ENCODE results near the gene RBMS3. TPM values are rescaled to one million over a fixed set of nuclear protein-coding genes. Genes with fewer than 3 reads are reported as not detected.

RBMS3 gene
- total RNA-seq, 5 donors from 2014 or later (not counting 1 experiment from before 2014, with no cell fraction given) = 0.62 to 2.9 (median 1.4) TPM

- no peak overlapping the region for H3K4me3 ChIP-seq (ENCODE audit: control insufficient read depth in 1 of 2, extremely low read depth in 1 of 2, low read length in 1 of 2)
- H3K4me3 Mint-ChIP-seq = no peak overlapping the region
- H3K4me1 ChIP-seq (ENCODE audit: control insufficient read depth in 1 of 2, extremely low read depth in 1 of 2, insufficient read depth in 2 of 2, low read length in 2 of 2) = no peaks in the 10 kb centered on the region
- ATAC-seq (replicated peaks in 1 of 4) (no peak), DNase-seq (no peak)
- CTCF ChIA-PET = interaction anchor here in 1 of 2 donors (0.7 kb wide), 1 partner anchor 72 kb away, joined by 3 read pairs; no protein-coding TSS in a partner anchor
- H3K9me3 ChIP-seq = no peaks in the 10 kb centered on the region
- H3K4me1 Mint-ChIP-seq = no peaks in the 10 kb centered on the region
- no peaks in the 10 kb centered on the region for H3K36me3 Mint-ChIP-seq
- no peaks in the 10 kb centered on the region for H3K36me3 ChIP-seq (ENCODE audit: control insufficient read depth in 2 of 2, extremely low read depth in 1 of 2, insufficient read depth in 1 of 2, low read length in 1 of 2)
- POLR2A ChIA-PET = no interaction called here
- H3K9me3 Mint-ChIP-seq = no peaks in the 10 kb centered on the region
- H3K27me3 Mint-ChIP-seq = peaks cover 0 to 3% of the 10 kb centered on the region in 2 donors
- H3K27ac ChIP-seq (ENCODE audit: low read length) = no peak overlapping the region
- no peaks in the 10 kb centered on the region for H3K27me3 ChIP-seq (replicated peaks in 1 of 2; ENCODE audit: control insufficient read depth in 2 of 2, extremely low read depth in 1 of 2, insufficient read depth in 2 of 2, low read length in 1 of 2)
- H3K27ac Mint-ChIP-seq = no peak overlapping the region
Measured at GRCh38 chr3:29758108-29758433, 477.2 kb downstream of the RBMS3 start.

GRCh38 chr3:29758434-29759322, 477.8 kb downstream of the RBMS3 start:
- no peak overlapping the region for H3K27ac Mint-ChIP-seq
- H3K27ac ChIP-seq (ENCODE audit: low read length) = no peak overlapping the region
- no peaks in the 10 kb centered on the region for H3K4me1 ChIP-seq (ENCODE audit: control insufficient read depth in 1 of 2, extremely low read depth in 1 of 2, insufficient read depth in 2 of 2, low read length in 2 of 2)
- H3K4me1 Mint-ChIP-seq = no peaks in the 10 kb centered on the region
- H3K4me3 ChIP-seq (ENCODE audit: control insufficient read depth in 1 of 2, extremely low read depth in 1 of 2, low read length in 1 of 2) = no peak overlapping the region
- no peaks in the 10 kb centered on the region for H3K27me3 ChIP-seq (replicated peaks in 1 of 2; ENCODE audit: control insufficient read depth in 2 of 2, extremely low read depth in 1 of 2, insufficient read depth in 2 of 2, low read length in 1 of 2)
- H3K9me3 ChIP-seq = no peaks in the 10 kb centered on the region
- no peaks in the 10 kb centered on the region for H3K9me3 Mint-ChIP-seq
- H3K36me3 Mint-ChIP-seq = no peaks in the 10 kb centered on the region
- no peak overlapping the region for H3K4me3 Mint-ChIP-seq
- WGBS (ENCODE audit: insufficient coverage) = no CpG with 5 or more reads among the region's 7 CpGs
- no peaks in the 10 kb centered on the region for H3K36me3 ChIP-seq (ENCODE audit: control insufficient read depth in 2 of 2, extremely low read depth in 1 of 2, insufficient read depth in 1 of 2, low read length in 1 of 2)
- no peak for DNase-seq
- ChIA-PET POLR2A (no interaction called here), CTCF (no interaction called here)
- peaks cover 0 to 3% of the 10 kb centered on the region in 2 donors for H3K27me3 Mint-ChIP-seq
- ATAC-seq (replicated peaks in 1 of 4) = no peak

GRCh38 chr3:29759411-29760225, 478.7 kb downstream of the RBMS3 start:
- WGBS (ENCODE audit: insufficient coverage) = 95% methylated on average over 4 of the region's 9 CpGs
- Histone ChIP-seq H3K4me3 (ENCODE audit: control insufficient read depth in 1 of 2, extremely low read depth in 1 of 2, low read length in 1 of 2) (no peak overlapping the region), H3K9me3 (no peaks in the 10 kb centered on the region), H3K4me1 (ENCODE audit: control insufficient read depth in 1 of 2, extremely low read depth in 1 of 2, insufficient read depth in 2 of 2, low read length in 2 of 2) (no peaks in the 10 kb centered on the region), H3K27ac (ENCODE audit: low read length) (no peak overlapping the region), H3K27me3 (replicated peaks in 1 of 2; ENCODE audit: control insufficient read depth in 2 of 2, extremely low read depth in 1 of 2, insufficient read depth in 2 of 2, low read length in 1 of 2) (no peaks in the 10 kb centered on the region), H3K36me3 (ENCODE audit: control insufficient read depth in 2 of 2, extremely low read depth in 1 of 2, insufficient read depth in 1 of 2, low read length in 1 of 2) (no peaks in the 10 kb centered on the region)
- no peaks in the 10 kb centered on the region for H3K9me3 Mint-ChIP-seq
- no peak for ATAC-seq (replicated peaks in 1 of 4)
- CTCF ChIA-PET = no interaction called here
- no peak overlapping the region for H3K4me3 Mint-ChIP-seq
- no peak for DNase-seq
- H3K4me1 Mint-ChIP-seq = no peaks in the 10 kb centered on the region
- no peak overlapping the region for H3K27ac Mint-ChIP-seq
- H3K27me3 Mint-ChIP-seq = peaks cover 0 to 5% of the 10 kb centered on the region in 2 donors
- H3K36me3 Mint-ChIP-seq = no peaks in the 10 kb centered on the region
- POLR2A ChIA-PET = no interaction called here

GRCh38 chr3:29760226-29760685, 479.4 kb downstream of the RBMS3 start:
- Histone ChIP-seq H3K9me3 (no peaks in the 10 kb centered on the region), H3K27ac (ENCODE audit: low read length) (no peak overlapping the region), H3K4me1 (ENCODE audit: control insufficient read depth in 1 of 2, extremely low read depth in 1 of 2, insufficient read depth in 2 of 2, low read length in 2 of 2) (no peaks in the 10 kb centered on the region), H3K36me3 (ENCODE audit: control insufficient read depth in 2 of 2, extremely low read depth in 1 of 2, insufficient read depth in 1 of 2, low read length in 1 of 2) (no peaks in the 10 kb centered on the region), H3K4me3 (ENCODE audit: control insufficient read depth in 1 of 2, extremely low read depth in 1 of 2, low read length in 1 of 2) (no peak overlapping the region), H3K27me3 (replicated peaks in 1 of 2; ENCODE audit: control insufficient read depth in 2 of 2, extremely low read depth in 1 of 2, insufficient read depth in 2 of 2, low read length in 1 of 2) (no peaks in the 10 kb centered on the region)
- Mint-ChIP-seq H3K4me3 (no peak overlapping the region), H3K36me3 (no peaks in the 10 kb centered on the region), H3K4me1 (no peaks in the 10 kb centered on the region), H3K27ac (no peak overlapping the region), H3K9me3 (no peaks in the 10 kb centered on the region), H3K27me3 (peaks cover 0 to 8% of the 10 kb centered on the region in 2 donors)
- POLR2A ChIA-PET = no interaction called here
- ATAC-seq (replicated peaks in 1 of 4) = no peak
- CTCF ChIA-PET = no interaction called here
- no peak for DNase-seq

GRCh38 chr3:29761517-29761916, 480.6 kb downstream of the RBMS3 start:
- ATAC-seq (replicated peaks in 1 of 4) = no peak
- no peaks in the 10 kb centered on the region for H3K4me1 ChIP-seq (ENCODE audit: control insufficient read depth in 1 of 2, extremely low read depth in 1 of 2, insufficient read depth in 2 of 2, low read length in 2 of 2)
- DNase-seq = no peak
- H3K27me3 Mint-ChIP-seq = peaks cover 0 to 8% of the 10 kb centered on the region in 2 donors
- H3K9me3 Mint-ChIP-seq = no peaks in the 10 kb centered on the region
- H3K9me3 ChIP-seq = no peaks in the 10 kb centered on the region
- POLR2A ChIA-PET = no interaction called here
- H3K27ac ChIP-seq (ENCODE audit: low read length) = no peak overlapping the region
- H3K27ac Mint-ChIP-seq = no peak overlapping the region
- H3K4me3 Mint-ChIP-seq = no peak overlapping the region
- no CpG with 5 or more reads among the region's 2 CpGs for WGBS (ENCODE audit: insufficient coverage)
- no peak overlapping the region for H3K4me3 ChIP-seq (ENCODE audit: control insufficient read depth in 1 of 2, extremely low read depth in 1 of 2, low read length in 1 of 2)
- no peaks in the 10 kb centered on the region for H3K36me3 Mint-ChIP-seq
- no peaks in the 10 kb centered on the region for H3K27me3 ChIP-seq (replicated peaks in 1 of 2; ENCODE audit: control insufficient read depth in 2 of 2, extremely low read depth in 1 of 2, insufficient read depth in 2 of 2, low read length in 1 of 2)
- no peaks in the 10 kb centered on the region for H3K4me1 Mint-ChIP-seq
- CTCF ChIA-PET = no interaction called here
- H3K36me3 ChIP-seq (ENCODE audit: control insufficient read depth in 2 of 2, extremely low read depth in 1 of 2, insufficient read depth in 1 of 2, low read length in 1 of 2) = no peaks in the 10 kb centered on the region

GRCh38 chr3:29763115-29763514, 482.2 kb downstream of the RBMS3 start:
- WGBS (ENCODE audit: insufficient coverage) = no CpG with 5 or more reads among the region's 1 CpG
- no peak for DNase-seq
- Histone ChIP-seq H3K27ac (ENCODE audit: low read length) (no peak overlapping the region), H3K36me3 (ENCODE audit: control insufficient read depth in 2 of 2, extremely low read depth in 1 of 2, insufficient read depth in 1 of 2, low read length in 1 of 2) (no peaks in the 10 kb centered on the region), H3K9me3 (no peaks in the 10 kb centered on the region), H3K4me1 (ENCODE audit: control insufficient read depth in 1 of 2, extremely low read depth in 1 of 2, insufficient read depth in 2 of 2, low read length in 2 of 2) (no peaks in the 10 kb centered on the region), H3K4me3 (ENCODE audit: control insufficient read depth in 1 of 2, extremely low read depth in 1 of 2, low read length in 1 of 2) (no peak overlapping the region), H3K27me3 (replicated peaks in 1 of 2; ENCODE audit: control insufficient read depth in 2 of 2, extremely low read depth in 1 of 2, insufficient read depth in 2 of 2, low read length in 1 of 2) (no peaks in the 10 kb centered on the region)
- CTCF ChIA-PET = no interaction called here
- Mint-ChIP-seq H3K9me3 (no peaks in the 10 kb centered on the region), H3K27me3 (peaks cover 0 to 8% of the 10 kb centered on the region in 2 donors), H3K27ac (no peak overlapping the region), H3K4me3 (no peak overlapping the region), H3K36me3 (no peaks in the 10 kb centered on the region), H3K4me1 (no peaks in the 10 kb centered on the region)
- ATAC-seq (replicated peaks in 1 of 4) = no peak
- POLR2A ChIA-PET = no interaction called here

All from T-cell (primary cell).